HG03558 (cell line): Measurements from ENCODE around the gene S100A8.
"Not testable (repeated sequence)": the region's sequence is repeated elsewhere in the genome, so short reads cannot be mapped to it uniquely, and the experiment has no call there.

Experiments used
- ATAC-seq: cut with Tn5 transposase; IDR thresholded peaks from one replicate; pipeline ENCODE4 v1.9.1; 2021; ENCODE audit warnings: moderate number of reproducible peaks; ENCODE audit not compliant: unreplicated experiment; ENCODE audit errors: extremely low read depth

S100A8 gene

DNA sequence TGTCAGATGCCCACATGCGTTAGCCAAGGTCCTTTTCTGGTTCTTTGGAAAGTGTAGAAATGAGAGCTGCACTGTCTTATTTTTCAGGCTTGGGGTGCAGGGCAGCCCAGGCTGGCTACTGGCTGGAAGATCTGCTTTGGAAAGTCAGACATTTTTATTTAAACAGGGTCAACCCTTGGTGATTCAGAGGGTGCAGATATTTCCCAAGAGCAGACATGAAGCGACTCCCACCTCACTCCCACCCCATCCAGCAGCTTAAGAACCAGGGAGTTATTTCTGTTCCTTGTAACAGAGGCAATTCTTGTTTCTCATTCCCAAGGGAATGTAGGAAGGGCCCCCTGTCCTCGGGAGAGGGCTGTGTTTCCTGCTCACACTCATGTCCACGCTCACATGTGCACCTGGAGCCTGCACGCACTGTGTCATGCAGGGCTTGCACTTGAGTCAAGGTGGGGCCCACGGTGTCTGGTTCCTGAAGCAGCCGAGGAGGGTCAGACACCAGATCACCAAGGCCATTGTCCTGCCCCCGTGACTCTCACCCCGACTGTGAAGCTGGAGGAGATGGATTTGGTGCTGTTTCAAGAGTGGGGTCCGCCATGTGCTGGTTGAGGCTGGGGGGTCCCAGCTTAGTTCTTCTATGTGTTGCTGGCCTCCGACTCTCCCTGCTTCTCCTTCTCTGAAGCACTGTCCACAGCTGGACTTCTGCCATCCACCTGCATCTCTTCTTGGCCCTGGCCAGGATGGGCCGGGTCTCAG, 26.4 kb upstream of the S100A8 start:
- ATAC-seq, result no peak

DNA sequence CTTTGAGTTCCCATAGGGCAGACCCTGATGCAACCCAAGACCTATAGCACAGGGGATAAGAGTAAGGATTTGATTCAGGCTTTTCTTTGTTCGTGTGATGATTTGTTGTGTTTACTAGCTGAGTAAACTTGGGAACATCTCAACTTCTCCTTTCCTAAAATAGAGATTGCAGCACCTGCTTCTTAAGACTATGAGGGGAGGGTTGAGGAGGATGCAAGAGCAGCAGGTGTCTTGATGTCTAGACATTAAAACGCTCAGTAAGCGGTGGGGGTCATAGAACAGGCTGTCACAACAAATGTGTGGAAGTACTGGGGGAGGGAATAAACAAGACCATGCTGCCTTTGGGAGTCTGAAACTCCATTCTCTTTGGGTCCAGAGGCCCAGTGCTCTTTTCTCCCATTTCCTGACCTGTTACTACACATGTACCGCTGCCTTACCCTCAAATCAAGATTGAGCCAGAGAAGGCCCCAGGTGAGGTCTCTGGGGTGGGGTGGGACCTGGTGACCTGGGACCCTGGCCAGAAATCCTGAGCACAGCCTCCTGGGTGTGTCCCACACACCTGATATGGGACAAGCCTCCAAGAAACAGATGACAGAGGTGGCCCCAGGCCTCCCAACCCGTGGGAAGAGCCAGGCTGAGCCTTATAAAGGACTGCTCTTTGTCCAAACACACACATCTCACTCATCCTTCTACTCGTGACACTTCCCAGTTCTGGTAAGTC, 25.1 kb upstream of the S100A8 start, which contains the start of gene S100A7A:
Gene S100A7A, plus strand, starts transcription at position 671 of the 721 bp plus-strand sequence. CDS start 1,563 bp downstream, outside the sequence.
- no peak for ATAC-seq

DNA sequence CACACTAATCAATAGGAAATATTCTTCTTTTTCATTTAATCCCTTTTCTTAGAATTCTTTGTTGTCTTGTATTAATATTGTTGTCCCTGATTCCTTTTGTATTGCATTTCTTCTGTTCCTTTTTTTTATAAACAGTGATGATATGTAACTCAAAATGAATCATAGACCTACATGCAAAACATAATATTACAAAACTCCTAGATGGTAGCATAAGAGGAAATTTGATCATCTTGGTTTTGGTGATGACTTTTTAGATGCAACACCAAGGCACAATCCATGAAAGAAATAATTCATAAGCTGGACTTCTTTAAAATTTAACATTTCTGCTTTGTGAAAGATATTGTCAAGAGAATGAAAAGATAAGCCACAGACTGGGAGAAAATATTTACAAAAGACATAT, 23.1 kb upstream of the S100A8 start:
- not testable (repeated sequence) for ATAC-seq

DNA sequence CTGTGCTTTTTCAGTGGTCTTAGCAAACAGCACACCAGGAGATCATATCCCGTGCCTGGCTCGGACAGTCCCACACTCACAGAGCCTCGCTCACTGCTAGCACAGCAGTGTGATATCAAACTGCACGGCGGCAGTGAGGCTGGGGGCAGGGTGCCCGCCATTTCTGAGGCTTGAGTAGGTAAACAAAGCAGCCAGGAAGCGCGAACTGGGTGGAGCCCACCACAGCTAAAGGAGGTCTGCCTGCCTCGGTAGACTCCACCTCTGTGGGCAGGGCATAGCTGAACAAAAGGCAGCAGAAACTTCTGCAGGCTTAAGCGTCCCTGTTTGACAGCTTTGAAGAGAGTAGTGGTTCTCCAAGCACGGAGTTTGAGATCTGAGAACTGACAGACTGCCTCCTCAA, 16.4 kb upstream of the S100A8 start:
- not testable (repeated sequence) for ATAC-seq

DNA sequence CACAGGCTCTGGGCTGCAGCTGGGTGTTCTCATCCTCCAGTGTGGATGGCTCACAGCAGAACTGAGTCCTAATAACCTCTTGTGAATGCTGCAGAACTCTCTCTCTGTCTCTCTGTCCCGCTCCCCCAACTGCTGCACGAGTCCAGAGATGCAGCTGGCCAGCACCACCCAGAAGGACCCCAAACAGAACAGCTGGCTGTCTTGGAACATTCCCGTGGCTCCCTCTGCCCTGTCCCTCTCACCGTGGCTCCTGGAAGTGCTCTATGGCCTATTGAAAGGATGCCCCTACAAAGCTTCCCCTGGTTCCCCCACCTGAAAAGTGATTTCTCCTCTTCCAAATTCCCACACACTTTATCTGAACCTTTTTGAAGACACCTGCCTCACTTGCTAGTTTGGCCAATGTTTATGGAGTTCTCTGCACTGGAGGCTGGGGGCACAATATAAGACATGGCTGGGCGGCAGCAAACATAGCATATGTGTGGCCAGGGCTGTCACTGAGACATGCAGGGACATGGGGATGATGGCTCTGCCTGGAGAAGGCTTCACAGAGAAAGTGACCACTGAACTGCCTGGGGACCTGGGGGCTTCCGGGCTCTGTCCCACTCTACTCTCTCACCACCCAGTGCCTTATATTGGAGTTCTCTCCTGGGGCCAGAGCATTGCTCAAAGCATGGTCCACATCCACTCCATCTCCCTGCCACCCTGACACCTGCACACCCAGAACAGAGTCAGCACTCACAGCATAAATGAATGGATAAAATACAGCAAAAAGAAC, 15.1 kb upstream of the S100A8 start:
- not testable (repeated sequence) for ATAC-seq

DNA sequence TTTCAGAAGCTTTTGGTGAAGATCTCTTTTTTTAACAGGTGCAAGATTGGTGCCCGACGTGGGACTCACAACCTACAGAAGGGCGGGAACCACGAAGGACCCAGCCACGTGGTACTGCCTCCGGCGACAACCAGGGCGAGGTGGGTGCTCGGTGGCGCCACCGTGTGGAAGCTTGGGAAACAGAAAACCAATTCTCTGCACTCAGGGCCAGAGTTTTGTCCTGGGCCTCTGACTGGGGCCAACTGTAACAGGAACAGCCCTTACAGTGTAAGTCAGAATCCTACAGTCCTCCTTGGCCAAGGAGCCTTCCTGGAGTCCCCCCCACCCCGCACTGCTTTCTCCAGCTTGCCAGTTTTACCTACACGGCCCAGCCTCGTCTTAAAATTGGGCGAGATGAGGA, 13.9 kb upstream of the S100A8 start:
- no peak for ATAC-seq

DNA sequence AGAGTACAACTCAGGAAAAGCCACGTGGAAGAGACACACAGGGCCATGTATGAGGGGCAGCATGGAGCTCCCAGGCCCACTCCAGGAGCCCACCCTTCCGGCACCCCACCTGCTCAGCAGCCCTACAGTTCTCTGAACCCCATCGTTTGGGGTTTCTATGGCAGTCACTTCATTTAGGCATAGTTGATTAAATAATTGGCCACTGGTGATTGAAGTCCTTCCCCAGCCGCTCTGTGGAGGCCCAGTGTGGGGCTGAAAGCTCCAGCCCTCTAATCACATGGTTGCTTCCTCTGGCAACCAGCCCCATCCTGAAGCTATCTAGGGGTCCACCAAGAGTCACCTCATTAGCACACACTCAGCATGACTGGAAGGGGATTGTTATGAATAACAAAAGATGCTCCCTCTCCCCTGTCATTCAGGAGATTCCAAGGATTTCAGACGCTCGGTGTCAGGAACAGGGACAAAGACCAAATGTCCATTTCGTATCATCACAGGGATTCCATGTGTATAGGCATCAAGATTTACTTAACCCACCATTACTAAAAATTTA, 13.3 kb upstream of the S100A8 start:
- ATAC-seq, result no peak

DNA sequence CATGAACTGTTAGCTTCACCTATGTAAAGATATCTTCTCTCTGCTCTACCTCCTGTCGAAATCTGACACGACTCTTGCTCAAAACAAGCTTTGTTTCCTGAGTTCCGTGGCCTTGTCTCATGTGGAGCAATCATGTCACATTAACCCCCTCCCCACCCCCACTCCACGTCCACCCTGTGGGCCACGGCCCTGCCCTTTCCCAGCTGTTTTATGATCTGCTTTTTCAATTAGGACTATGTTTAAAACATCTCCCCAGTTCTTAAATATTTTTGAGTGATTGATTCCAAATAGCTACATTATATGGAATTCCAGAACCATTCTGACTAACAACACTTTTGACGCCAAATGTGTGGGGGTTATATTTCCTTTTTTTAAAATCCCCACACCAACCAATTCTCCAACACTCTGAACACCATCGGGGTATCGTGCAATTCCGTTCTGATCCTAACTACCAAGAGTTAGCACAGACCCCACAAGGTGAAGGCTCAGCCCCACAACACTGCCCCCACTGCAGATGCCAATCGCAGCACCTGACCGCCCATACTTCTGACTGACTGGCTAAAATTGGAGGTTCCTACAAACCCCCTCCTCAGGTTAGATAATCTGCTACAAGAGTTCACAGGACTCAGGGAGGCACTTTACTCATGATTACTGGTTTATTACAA, 12.7 kb upstream of the S100A8 start:
- ATAC-seq, result no peak

DNA sequence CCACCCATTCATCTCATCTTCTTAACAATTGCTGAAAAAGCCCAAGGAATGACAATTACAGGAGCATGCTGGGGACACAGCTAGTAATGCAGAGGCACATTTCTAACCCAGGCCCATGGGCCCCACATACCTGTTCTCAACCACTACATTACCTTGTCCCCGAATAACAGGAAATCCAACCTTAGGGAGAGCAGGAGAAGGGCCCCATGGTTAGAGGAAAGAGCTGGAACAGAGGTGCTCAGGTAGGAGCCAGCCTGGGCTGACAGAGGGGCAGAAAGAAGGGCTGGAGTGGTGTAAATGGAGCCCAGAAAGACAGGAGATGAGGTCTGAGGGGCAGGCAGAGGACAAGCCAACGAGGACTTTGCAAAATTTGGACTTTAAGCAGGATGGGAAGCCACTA, 11.4 kb upstream of the S100A8 start:
- no peak for ATAC-seq

DNA sequence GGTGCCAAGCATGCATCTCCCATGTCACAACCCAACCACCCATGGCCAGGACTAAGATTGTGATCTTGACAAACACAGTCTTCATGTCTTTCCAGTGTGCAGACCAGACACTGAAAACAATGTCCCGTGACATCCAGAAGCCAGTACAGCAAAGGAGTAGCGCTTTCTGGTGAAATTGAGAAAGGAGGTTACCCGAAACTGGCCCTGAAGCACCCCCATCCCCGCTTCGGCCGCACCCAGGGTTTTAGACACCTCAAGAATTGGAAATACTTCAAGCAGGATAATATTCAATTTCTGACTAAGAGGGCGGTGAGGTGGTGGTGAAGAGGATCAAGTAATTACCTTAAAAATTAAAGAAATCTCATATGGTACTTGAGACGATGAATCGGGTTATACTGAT, 10.6 kb upstream of the S100A8 start:
- no peak for ATAC-seq

DNA sequence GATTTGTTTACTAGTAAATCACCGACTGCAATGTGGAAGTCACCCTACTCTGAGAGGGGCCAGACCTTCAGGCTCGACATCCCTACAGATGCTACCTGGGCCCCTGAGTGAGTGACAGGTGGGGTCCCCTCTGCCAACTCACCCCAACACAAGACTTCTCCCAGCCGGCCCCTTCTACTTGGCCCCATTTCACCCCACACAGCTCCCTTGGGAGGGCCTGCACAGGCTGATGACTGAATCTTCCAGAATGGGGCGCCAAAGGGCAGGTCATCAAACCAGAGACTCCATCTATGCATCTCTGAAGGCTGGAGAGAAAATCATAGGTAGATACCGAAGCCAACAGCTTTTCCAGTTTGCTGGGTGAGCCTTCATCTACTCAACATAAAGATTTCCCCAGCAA, 9.4 kb upstream of the S100A8 start:
- no peak for ATAC-seq

DNA sequence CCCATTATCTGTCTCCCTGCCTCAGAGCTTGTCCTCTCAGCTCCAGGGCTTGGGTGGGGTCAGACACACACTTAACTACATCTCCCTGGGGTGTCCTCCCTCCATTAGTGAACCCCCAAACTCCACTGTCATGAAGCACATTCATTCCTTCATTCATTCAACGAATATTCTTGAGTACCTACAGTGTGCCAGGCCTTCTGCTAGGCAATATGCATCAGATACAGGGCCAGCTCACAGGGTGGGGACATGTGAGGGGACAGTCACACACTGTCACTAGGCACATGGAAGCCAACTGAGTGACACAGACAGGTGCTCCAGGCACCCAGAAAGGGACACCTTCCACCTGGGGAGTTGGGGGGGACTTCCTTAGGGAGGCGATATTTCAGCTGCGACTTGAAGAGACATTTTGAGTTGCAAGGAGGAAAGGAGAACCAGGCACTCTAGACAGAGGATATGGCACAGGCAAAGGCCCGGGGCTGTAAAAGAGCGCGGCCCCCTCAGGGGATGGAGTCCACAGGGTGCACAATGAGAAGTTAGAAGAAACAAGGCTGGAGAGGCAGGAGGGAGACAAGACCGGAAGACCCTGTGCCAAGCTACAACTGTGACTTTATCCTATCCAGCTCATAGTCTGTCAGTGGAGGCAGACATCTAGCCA, 8.7 kb upstream of the S100A8 start:
- no peak for ATAC-seq

DNA sequence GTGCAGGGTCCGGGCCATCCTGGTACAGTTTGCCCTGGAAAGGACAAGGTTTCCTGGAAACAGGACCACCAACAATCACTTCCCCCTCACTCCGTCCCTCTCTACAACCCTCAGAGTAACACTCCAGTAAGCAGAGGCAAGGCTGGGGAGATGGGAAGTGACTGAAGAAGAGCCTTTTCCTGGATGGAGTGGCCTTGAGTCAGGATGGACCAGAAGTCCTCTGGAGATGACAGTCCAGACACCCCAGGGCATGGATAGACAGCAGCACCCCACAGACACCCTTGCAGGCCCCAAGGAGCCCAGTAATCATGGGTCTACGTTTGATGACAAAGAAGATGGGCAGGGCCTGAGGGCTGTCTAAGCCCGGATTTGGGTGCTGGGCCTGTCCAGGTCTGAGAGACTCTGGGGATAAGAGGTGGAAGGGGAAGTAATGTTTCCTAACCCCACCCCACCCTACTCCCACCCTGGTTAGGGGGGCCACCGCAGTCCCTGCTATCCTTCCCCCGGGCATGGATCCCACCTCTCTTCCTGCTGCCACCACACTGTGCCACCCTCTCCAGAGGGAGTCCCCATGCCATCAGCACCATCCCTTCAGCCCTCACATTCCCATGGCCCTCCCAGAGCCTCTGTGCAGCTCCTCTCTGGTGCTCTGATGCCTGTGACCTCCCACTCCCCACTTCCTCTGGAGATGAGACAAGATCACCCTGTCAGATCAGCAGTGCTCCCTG, 7.2 kb upstream of the S100A8 start:
- ATAC-seq, result no peak

DNA sequence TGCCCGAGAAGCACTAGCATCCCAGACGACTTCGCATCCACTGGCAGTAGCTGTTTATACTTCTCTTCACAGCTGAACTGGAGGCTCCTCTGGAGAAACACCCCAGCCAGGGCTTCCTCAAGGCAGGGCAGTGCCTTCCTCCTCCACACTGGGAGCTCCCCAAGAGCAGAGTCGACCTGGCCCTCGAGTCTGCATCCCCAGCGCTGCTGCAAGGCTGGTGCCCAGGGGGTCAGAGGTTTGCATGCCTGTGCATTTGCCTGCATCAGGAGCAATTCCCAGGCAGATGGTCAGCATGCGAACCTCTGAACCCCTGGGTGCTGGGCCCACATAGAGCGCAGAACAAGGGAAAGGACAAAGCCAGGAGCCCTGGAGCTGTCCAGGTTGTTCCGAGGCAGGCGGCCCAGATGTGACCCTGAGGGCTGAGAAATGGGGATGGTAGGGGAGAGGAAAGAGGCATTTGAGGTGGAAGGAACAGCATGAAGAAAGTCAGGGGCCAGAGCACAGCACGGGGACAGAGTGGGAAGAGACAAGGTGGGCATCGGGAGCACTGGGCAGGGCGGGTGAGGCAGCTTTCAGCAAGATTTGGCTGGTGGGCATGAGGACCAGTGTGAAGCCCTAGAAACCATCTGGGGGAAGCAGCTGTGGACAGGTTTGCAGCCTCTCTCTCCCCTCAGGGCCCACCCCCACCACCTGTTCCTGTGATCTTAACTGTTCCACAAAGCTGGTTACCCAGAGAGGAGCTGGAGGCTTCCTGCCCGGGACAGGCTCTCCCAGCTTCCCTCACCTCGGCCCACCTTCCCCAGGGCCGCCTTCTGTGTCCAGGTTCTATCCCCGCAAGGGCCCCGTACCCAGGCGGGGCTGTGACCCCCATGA, 6.4 kb upstream of the S100A8 start:
- ATAC-seq, result no peak

DNA sequence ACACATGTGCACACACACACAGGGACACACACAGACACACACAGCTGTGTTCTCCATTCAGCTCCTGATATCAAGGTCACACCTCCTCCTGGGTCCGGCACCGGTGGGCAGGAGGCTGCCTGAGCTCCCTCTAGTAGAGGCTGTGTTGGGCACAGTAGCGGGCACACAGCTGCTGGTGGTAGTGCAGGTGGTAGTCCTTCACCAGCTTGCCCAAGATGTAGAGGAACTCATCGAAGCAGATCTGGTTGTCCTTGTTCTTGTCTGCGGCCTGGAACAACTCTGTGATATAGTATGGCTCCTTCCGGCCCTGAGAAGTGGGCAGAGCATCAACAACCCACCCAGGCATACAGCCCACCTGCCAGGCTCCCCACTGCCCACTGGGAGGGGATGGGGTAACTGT, 5.6 kb upstream of the S100A8 start:
- ATAC-seq, result no peak

DNA sequence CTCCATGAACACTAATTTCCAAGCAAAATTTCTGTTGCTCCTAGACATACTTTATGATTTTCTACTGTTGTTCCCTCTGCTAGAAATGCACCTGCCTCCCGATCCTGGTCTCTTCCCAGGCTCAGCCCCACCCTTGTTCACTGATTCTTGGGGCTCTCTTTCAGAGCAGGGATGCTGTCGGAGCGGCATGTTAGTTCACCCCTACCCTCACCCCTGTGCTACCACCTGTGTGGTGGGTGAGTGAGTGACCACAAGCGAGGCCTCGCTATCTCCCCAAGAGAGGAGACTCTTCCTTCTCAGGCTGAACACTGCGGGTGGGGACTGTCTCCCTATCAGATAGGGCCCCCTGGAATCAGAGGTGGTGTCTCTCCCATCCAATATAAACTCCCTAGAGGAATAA, 4.9 kb upstream of the S100A8 start:
- ATAC-seq, result no peak

DNA sequence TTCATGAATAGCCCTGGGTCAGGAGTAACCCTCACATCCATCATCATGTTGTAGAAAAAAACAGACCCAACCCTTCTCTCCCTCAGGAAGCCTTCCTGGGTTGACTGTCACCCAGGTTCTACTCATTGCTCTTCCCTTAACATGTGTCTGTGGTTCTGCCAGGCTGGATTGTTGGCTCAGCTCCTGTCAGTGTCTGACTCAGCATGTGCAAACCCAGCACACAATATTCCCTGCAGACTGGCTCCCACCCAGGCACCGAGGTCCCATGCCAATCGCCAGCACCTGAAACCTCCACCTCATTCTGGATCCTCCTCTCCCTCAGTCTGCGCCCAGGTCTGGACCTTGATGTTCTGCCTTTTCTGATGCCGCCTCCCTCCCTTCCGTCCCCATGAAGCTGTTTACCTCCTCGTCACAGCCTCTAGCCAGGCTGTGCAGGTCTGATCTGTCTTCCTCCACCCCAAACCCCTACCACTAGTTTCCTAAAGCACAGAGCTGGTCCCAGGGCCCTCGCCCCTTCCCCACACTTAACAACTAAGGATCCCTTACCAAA, 4.3 kb upstream of the S100A8 start:
- ATAC-seq, result no peak

DNA sequence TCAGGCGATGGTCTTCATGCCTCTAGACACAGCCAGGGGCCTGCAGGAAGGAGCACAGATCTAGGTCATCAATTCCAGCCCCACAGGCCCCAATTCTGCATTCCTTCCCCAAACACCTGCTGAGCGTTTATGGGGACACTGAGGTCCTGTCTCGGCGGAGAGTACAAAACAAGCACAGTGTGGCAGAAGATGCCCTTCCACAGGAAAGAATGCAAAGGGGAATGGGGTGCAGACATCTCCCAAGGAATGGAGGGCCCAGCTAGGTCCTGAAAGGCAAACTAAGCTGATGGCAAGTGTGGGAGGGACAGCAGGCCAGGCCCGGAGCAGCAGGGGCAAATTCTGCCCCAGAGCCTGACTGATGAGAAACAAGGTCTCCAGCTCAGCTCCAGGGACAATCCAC, 3.5 kb upstream of the S100A8 start:
- ATAC-seq, result no peak
